ENCODE data around the gene FYCO1.
A peak's percentile ranks its signal among the peaks of the same experiment; 100 is the strongest.

FYCO1 gene

DNA sequence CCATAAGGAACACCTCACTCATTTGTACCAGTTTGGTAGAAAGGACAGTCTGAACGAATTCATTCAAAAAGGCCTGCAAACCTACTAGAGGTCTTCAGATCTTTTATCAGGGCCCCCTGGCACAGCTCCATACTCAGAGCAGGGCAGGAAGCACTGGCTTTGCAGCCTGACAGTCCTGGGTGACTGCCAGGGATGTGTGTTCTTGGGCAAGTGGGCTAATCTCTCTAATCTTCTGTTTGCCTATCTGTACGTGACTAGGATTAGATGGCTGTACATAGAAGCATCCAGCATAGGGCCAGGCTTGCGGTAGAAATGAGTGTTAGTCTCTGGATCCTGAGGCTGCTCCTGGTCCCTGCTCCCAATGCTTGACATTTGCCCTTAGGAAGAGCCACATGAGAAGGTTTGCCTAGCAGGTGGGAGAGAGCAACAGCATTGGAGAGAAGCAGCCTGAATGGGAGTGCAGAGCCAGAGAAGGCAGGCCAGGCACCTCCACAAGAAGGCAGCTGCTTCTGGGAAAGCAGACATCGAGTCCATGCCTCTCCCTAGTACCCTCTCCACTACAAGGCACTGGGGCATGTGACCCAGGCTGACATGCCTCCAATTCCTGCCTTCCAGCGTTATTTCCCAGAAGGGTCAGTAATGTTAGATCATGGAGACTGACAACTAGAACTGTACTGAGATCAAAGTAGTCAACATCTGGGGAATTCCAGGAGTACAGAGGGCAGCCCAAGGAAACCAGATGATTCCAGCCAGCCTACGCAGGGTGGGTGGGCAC lies 53.4 kb downstream of the FYCO1 start:
- DNase-seq (ENCODE audit: low read depth): no peak

DNA sequence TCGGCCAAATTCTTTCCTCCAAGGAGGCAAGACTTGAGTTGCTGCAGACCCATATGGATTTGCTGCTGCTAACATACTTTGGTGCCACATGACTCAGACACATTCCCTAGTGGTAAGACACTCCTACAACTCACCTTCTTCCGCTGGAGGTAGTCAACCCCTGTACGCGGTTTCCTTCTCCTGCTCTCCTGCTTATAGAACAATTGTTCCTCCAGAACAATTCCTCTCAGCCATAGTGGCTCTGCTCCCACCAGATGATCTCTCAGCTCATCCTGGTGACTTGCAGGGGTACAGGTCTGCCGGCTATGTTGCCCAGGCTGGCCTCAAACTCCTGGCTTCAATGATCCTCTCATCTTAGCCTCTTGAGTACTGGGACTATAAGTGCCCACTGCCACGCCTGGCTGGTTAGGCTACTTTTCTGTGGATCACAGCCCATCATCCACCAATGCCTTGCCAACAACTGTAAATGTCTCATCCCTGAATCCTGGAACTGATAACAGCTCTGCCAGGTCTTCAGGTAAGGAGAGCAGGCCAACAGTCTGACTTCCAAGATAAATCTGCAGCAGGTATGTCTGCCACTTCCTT lies 54.8 kb downstream of the FYCO1 start:
- DNase-seq (ENCODE audit: low read depth): no peak

DNA sequence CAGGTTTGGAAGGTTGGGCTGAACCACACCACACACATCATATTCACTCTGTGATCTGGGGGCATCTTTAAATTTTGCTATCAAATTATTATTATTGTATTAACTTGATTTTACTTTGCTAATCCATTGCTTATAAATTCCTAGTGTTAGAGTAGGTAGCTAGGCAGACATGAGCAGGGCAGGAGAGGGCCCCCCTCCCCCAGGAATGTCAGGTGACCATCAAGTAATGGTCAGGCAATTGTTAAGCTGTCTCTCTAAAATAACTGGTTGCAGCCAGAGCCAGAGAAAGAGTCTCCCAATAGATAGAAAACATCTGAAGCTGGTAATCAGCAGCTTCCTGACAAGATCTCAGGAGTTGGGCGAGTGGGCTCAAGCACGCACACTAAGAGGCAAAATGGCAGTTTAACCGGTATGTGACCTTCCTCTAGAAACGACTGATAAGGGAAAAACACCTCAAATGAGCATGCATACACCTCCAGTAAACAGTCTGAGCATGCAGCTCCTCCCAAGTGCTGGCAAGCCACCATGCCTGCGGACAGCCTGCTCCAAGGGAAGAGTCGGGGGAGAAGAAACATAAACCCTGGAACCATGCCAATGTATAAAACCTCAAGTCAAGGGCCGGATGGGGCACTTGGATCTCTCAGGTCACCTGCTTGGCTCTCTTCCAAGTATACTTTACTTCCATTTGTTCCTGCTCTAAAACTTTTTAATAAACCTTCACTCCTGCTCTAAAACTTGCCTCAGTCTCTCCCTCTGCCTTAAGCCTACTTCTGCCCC lies 55.4 kb downstream of the FYCO1 start:
- DNase-seq (ENCODE audit: low read depth): no peak

DNA sequence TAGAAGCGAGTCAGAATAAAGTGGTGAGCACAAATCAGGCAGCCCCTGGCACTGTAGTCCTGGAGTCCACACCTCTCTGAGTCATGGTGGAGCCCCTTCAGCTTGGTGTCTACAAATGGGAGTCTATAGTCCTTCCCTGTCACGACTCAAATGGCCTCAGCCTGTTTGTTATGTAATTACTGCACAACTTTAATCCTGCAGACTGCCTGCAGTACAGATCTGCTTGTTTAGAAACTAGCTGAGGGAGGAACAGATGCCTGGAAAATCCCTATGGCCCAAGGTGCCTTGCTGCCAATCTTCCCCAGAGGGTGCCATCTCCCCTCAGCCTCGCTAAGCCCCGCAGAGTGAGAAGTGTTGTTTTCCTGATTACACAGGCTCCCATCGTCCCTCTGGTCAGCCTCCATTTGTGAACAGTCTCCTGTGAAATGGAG lies 56.3 kb downstream of the FYCO1 start:
- no peak for DNase-seq (ENCODE audit: low read depth)

DNA sequence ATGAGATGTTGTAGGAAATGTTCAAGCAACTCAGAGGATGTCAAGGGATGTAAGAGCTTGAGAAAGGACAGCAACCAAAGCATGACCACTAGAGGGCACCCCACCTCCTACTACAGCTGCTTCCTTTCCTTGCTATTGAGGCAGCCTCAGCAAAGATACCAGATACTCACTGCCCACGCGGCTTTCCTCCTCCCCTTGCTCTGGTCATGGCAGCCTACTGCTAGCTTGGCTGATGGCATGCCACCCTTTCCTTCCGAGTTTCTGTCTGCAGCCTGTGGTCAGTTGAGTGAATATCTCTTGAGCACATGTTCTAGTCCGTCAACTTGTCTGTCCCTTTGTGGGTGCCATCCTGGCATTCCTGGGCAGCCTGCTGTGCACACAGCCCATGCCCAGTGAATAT lies 56.8 kb downstream of the FYCO1 start:
- peak; percentile 90 for DNase-seq (ENCODE audit: low read depth)

DNA sequence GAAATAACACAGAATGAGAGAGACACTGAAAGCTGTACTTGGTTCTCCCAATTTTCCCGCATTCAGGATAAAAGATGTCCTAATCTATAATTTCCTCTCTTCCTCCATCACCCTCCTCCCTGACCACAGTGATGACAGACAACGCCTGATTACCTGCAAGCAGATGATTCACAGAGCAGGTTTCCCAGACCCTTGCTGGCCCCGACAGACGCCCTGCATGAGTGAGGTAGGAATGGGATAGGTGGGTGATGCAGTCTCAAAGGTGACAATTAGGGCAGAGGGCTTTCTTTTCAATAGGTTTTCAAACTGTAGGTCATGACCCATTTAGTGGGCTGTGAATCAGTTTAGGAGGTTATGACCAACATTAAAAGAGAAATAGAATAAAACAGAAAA lies 57.6 kb downstream of the FYCO1 start:
- no peak for DNase-seq (ENCODE audit: low read depth)

DNA sequence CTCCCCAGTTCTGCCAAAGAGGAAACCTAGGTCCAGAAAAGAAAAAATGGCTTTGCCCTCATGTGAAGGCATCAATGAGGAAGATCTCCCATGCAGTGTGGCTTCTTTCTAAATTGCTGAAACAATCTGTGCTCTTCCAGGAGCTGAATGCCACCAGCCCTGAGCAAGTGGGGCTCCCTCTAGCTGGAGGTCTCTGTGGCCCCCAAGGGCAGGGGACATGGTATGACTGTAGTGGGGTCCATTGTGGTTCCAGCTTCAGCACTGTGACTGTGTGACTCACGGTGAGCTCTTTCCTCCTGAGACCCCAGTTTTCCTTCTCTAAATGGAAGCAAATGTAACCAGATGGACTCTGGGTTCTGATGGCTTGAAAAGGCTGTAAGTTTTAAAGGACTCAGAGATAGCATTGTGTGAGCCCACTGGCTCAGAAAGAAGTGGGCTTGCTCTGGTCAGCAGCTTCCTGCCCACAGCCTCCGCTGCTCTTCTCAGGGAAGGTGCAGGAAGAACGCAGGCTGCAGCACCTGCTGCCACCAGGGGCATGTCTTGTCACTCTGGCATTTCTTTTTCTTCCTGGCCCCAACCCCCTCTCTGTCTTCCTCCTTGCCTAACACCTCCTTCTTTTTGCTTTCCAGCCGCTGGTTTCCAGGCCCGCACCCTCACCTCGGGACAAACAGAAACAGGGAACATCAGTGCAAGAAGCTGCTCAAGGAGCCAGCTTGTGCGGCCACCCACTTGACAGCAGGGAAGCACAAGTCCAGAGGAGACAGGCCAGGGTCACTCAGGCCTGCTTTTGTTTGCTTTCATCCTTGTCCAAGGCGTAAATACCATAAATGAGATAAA lies 58.2 kb downstream of the FYCO1 start:
- no peak for DNase-seq (ENCODE audit: low read depth)

DNA sequence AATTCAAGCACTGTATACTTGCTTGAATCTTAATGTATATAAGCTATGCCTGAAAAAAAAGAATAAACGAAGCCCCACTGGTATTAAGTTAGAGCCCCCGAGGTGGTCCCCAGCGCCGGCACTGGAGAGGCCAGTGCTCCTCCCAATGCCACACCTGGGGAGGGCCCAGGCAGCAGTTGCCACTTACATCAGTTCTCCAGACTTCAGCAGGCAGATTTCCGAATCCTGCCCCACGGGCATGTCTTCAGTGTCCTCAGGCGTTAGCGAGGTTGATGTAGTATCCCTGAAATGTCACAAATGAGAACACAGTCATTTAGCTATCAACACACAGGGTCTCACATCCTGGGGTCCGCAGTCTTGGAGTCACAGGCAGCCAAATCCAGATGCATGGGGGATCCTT lies 59.4 kb downstream of the FYCO1 start:
- DNase-seq (ENCODE audit: low read depth): no peak

DNA sequence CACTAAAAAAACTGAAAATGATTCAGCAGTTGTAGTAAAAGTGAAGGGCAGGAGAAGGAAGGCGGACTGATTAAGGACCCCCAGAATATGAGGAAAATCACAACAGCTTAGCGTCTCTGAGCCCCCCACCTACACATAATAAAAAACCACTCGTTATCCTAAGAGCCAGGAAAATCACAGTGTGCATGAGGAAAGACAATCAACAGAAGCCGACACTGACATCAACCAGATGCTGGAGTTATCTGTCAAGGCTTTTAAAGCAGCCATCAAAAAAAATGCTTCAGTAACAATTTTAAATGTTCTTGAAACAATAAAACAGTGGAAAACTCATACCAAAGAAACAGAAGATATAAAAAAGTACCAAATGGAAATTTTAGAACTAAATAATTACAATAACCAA lies 62.0 kb downstream of the FYCO1 start:
- DNase-seq (ENCODE audit: low read depth): no peak

DNA sequence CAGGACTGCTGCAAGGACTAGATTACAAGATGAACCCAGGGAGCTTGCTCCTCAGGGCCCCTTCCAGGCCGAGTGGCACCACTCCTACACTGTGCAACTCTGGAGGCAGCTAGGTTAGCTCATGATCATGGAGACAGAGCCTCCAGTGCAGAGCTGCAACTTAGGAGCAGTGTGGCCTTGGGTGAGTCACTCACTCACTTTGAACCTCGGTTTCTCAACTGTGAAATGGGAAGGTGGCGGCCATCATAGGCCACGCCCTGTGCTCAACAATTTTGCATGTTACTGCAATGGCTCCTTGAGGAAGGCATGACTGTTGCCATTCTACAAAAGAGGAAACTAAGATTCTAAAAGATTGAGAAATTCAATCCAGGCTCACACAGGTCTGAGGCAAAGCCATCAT lies 63.5 kb downstream of the FYCO1 start:
- no peak for DNase-seq (ENCODE audit: low read depth)

DNA sequence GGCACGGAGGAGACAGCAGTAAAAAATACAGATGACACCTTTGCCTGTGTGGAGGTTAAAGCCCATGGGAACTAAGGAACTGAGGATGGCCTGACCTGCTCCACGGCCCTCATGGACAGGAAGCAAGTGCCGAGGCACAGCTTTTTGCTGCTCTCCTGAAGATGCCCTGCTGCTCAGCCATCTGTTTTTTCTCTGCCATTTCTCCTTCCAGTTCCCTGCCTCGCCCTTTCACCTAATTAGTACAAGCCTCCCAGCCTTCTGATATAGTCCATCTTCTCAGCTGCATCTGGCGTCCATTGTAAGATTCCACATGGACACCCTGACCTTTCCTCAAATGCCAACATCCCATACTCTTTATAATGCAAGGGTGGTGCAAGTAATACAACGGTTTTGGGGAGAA lies 64.1 kb downstream of the FYCO1 start:
- no peak for DNase-seq (ENCODE audit: low read depth)

DNA sequence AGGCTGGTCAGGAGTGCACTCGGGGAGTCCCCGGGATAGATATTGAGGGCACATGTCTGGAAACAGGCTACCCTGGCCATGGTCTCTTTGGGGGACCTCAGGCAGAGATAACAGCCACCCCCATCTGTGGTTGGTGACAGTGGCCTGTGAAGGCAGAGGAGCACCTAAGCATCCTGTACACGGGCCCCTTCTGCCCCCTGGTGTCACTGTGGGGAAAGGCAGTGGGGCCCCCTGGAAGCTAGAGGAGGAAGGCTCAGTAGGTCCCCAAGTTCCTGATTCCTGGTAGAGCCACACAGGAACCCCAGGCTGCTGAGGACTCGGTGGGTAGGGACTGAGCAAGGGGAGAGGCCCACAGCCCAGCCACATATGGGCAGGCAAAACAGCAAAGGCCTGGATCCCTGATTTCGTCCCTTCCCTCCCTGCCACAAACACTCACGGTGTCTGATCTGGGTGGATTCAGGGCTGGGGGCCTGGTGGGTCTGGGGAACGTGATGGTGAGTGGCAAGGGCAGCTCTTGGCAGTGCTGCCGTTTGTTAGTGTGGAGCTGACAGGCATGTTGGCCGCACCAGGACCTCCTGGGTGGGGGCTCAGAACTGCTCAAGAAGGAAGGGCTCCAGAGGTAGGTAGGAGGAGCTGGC lies 66.5 kb downstream of the FYCO1 start:
- peak; percentile 60 for DNase-seq (ENCODE audit: low read depth)

DNA sequence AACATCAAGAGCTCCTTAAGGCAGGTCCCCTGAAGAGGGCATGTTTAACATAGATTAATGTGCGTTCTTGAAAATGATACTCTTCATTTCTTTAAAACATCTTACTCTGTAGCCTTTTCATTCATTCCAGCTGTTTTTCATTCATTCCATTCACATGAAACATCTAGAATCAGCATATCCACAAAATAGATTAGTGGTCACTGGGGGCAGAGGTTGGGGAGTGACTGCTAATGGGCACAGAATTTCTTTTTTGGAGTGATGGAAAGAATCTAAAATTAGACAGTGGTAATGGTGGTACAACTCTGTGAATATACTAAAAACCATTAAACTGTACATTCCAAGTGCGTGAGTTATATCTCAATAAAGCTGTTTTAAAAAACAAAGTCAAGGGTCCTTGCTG lies 67.7 kb downstream of the FYCO1 start:
- DNase-seq (ENCODE audit: low read depth): peak; percentile 88

DNA sequence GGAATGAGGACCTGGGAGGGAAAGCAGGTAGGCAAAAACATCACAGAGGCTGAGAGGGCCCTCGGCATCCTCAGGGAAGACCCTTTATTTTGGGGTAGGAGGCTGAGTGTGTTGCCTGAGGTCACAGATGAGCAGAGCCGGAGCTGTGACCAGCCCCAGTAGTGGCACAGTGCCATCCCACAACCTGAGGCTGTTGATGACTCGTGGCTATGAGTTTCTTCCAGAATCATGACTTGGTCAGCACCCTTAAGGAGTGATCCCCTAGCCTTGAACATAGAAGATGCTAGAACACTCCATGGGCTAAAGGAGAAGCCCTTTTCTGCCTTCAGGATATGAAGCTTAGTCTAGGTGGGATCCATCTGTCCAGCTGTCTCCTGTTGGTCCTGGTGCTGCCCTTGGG lies 71.9 kb downstream of the FYCO1 start:
- DNase-seq (ENCODE audit: low read depth): peak; percentile 73

DNA sequence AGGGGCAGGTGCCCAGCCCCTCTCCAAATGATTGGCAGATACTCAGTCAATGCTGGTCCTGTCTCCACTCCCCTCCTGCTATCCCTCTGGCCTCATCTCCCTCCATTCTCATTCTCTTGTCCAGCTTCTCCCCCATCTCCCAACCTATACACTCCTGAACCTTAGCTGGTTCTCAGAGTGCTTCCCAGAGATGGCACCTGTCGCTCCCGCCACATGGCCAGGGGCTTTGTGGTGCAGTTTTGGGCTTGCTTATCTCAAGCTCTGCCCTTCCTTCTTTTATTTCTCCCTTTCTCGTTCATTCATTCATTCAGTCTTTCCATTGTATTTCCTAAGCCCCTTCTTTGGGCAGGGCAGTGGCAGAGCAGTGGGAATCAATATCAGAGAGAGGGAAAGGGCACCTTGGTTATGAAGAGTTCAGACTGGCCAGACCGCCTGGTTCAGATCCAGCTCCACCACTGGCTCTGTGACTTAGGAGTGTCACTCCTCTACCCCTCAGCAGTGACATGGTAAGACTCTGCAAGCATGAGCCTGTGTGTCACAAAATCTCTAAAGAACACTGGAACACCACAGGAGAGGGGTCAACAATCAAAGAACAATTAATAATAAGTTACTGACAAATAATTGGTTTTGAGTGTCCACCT lies 72.6 kb downstream of the FYCO1 start:
- no peak for DNase-seq (ENCODE audit: low read depth)

DNA sequence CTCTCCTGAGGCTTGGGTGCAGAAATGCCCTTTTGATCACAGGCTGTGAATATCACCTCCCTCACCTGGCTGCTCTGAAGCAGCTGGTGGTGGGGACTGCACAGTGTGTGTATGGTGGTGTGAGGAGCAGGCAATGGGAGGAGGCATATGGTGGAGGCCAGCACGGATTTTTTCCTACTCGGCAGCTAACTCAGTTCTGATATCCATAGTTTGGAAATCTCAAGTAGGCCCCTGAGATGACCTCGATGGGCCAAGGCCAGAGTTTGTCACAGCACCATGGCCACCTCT lies 73.6 kb downstream of the FYCO1 start:
- DNase-seq (ENCODE audit: low read depth): no peak

DNA sequence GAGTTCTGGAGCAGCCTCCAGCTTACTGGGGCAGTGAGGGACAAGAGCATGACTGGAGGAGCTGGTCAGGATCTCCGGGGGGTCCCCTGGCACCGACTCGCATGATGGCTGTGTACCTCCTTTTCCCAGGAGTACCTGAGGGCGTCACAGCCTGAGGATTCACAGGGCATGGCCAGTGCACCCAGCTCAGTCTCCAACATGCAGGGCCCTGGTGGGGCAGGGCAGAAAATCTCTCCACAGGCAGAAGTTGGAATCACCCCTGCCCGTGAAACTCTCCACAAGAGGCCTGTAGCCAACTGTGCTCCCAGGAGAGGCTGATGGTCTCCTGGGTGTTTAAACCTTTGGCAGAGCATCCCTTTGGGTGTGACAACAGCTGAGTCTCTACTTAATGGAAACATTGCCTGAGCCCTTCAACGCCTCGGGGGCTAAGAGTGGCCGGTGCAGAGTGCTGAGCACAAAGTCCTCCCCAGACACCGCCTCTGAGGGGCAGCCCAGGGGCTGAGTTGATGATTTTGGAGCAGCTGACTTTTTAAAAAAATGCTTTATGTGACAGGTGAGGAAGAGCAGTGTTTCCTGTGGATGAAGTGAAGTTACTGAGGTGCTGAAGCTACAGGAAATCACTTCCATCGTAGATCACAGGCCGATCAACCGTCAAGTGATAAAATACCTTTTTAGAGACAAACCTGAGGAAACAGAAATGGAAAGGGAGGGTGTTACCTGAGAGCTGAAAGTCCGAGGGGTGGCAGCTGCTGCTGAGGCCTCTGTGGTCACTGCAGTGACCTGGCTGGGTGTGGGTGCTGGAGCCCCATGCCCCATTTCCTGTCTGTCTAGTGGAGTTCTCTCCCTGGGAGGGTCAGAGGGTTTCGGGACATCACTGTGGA lies 74.2 kb downstream of the FYCO1 start:
- DNase-seq (ENCODE audit: low read depth): no peak

DNA sequence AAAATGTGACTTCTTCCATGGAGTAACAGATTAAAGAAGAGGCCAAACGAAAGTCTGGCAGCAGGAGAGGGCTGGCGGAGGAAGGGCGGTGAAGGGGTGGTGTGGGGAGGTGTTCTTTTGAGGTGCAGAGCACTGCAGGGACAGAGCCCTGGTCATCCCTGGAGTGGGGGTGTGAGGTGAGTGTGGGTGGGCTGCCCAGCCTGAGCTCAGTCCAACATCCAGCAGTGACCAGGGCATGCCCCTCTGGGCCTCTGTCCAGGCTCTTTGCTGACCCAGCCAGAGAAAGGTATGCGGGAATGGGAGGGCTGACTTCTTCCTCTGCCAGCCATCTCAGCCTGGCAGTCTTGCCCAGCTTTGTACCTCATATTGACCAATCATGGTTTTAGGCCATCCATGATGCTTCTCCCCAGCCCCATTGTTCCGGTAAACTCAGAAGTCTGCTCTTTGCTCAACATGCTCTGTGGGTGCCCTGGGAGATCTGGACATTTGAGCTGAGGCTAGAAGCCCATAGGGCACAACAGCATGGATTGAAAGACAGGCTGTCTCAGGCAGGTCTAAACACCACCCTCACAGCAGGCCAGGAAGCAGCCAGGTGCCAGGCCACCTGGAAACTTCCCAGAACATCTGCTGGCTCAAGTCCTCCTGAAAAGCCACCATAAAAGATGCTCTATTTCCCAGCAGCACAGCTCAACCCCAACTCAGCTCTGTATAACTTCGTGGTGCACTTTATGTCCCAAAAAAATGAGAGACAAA lies 78.3 kb downstream of the FYCO1 start:
- DNase-seq (ENCODE audit: low read depth): no peak

DNA sequence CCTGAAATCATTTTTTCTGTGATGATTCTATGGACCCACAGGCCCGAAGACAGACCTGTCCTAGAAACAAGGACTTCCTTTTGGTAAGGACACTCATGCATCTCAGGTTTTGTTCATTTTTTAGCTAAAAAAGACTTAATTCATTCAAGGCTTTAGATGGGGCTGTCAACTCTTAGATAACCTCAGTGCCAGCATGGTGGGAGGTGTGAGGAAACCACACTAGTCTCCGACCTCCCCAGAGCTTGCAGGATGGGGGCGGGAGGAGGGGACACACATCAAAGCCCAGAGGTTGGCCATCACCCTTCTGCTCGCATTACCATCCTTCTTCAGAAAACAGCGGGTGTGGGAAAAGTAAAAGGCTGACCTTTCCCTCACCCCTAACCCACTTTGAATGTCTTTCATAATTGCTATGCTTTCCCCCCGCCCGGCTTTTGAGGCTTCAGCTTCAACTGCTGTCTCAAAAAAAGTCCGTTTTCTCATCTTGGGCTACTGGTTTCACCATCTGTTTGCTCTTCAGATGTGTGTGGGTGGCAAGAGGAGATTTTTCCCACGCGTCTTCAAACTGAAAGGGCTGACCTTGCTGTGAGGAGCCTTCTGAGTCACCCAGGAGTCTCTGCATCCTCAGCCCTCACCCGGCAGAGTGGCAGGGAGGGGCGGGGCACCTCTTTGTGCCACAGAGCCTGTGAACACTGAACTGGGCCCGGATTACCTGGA lies 79.9 kb downstream of the FYCO1 start:
- peak; percentile 92 for DNase-seq (ENCODE audit: low read depth)

Data from EH (cell line).